ENCODE data around the gene DNASE1.

Gene DNASE1

DNA sequence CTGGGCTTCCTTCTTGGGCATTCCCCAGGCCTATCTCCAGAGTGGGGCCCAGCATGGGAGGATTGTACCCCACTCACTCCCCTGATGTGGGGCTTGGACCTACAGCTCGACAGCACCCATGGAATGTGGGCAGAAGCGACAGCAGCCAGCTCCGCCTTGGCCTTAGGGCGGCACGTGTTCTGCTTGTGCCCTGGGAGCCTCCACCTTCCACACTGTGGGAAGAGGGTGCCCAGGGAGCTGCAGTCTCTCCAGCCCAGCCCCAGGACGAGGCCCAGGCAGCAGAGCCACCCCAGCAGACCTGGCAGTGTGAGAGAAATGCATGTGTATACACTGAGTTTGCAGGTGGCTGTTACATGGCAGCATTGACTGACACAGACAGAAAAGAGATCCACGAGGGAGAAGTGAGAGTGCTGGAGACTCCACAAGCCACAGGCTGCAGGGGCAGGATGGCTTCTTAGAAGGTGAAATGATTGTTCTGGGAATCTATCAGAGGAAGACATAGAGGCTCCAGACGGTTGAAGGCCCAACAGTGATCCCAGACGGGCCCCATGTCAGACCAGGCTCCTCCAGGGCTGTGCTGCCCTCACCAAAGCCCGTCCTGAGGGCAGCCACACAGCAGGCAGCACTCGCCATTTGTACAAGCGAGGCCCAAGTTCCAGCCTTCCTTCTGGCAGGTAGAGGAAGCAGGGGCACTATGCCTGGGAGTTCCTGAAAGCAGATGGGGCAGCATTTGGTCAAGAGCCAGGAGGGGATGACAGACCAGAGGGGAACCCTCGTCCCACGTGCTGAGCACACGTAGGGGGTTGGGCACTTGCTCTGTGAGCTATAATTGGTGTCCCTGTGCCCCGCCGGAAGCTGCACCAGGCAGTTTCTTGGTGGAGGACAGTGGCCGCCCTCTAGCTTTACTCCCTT, 2.8 kb upstream of the DNASE1 start:
- TF ChIP-seq FOXM1 (IDR thresholded peaks at IDR 0.05; ENCODE audit: borderline replicate concordance, low read depth) (no peak), CEBPB (IDR thresholded peaks at IDR 0.05) (no peak), TEAD4 (IDR thresholded peaks at IDR 0.05) (no peak), YY1 (IDR thresholded peaks at IDR 0.05; ENCODE audit: low read depth) (no peak), TAF1 (IDR thresholded peaks at IDR 0.05; ENCODE audit: low read depth) (no peak), RAD21 (IDR thresholded peaks at IDR 0.05; ENCODE audit: low read depth) (no peak), ZBTB7A (IDR thresholded peaks at IDR 0.05; ENCODE audit: low read depth) (no peak), EGR1 (IDR thresholded peaks at IDR 0.05) (no peak), EP300 (IDR thresholded peaks at IDR 0.05; ENCODE audit: borderline replicate concordance) (no peak), CREB1 (IDR thresholded peaks at IDR 0.05; ENCODE audit: low read depth) (no peak)
- TF ChIP-seq, protein P1, sequence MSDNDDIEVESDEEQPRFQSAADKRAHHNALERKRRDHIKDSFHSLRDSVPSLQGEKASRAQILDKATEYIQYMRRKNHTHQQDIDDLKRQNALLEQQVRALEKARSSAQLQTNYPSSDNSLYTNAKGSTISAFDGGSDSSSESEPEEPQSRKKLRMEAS (IDR thresholded peaks at IDR 0.05), result no peak
- TF ChIP-seq, protein P2, sequence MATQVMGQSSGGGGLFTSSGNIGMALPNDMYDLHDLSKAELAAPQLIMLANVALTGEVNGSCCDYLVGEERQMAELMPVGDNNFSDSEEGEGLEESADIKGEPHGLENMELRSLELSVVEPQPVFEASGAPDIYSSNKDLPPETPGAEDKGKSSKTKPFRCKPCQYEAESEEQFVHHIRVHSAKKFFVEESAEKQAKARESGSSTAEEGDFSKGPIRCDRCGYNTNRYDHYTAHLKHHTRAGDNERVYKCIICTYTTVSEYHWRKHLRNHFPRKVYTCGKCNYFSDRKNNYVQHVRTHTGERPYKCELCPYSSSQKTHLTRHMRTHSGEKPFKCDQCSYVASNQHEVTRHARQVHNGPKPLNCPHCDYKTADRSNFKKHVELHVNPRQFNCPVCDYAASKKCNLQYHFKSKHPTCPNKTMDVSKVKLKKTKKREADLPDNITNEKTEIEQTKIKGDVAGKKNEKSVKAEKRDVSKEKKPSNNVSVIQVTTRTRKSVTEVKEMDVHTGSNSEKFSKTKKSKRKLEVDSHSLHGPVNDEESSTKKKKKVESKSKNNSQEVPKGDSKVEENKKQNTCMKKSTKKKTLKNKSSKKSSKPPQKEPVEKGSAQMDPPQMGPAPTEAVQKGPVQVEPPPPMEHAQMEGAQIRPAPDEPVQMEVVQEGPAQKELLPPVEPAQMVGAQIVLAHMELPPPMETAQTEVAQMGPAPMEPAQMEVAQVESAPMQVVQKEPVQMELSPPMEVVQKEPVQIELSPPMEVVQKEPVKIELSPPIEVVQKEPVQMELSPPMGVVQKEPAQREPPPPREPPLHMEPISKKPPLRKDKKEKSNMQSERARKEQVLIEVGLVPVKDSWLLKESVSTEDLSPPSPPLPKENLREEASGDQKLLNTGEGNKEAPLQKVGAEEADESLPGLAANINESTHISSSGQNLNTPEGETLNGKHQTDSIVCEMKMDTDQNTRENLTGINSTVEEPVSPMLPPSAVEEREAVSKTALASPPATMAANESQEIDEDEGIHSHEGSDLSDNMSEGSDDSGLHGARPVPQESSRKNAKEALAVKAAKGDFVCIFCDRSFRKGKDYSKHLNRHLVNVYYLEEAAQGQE (IDR thresholded peaks at IDR 0.05; ENCODE audit: low read depth), result no peak

GRCh38 chr16:3652373-3653195, 1.9 kb upstream of the DNASE1 start:
- TF ChIP-seq EP300 (IDR thresholded peaks at IDR 0.05; ENCODE audit: borderline replicate concordance) (no peak), NFIC (IDR thresholded peaks at IDR 0.05) (no peak), YY1 (IDR thresholded peaks at IDR 0.05; ENCODE audit: low read depth) (no peak), ZBTB7A (IDR thresholded peaks at IDR 0.05; ENCODE audit: low read depth) (no peak), TEAD4 (IDR thresholded peaks at IDR 0.05) (no peak)
- TF ChIP-seq, protein P3, sequence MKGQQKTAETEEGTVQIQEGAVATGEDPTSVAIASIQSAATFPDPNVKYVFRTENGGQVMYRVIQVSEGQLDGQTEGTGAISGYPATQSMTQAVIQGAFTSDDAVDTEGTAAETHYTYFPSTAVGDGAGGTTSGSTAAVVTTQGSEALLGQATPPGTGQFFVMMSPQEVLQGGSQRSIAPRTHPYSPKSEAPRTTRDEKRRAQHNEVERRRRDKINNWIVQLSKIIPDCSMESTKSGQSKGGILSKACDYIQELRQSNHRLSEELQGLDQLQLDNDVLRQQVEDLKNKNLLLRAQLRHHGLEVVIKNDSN (IDR thresholded peaks at IDR 0.05), result no peak

- TF ChIP-seq EGR1 (IDR thresholded peaks at IDR 0.05) (no peak), CEBPB (IDR thresholded peaks at IDR 0.05) (no peak), ZBTB7A (IDR thresholded peaks at IDR 0.05; ENCODE audit: low read depth) (no peak), YY1 (IDR thresholded peaks at IDR 0.05; ENCODE audit: low read depth) (no peak), FOXM1 (IDR thresholded peaks at IDR 0.05; ENCODE audit: borderline replicate concordance, low read depth) (no peak), NFIC (IDR thresholded peaks at IDR 0.05) (no peak), RAD21 (IDR thresholded peaks at IDR 0.05; ENCODE audit: low read depth) (no peak), TAF1 (IDR thresholded peaks at IDR 0.05; ENCODE audit: low read depth) (no peak)
- TF ChIP-seq, protein P1 (IDR thresholded peaks at IDR 0.05), result no peak
- TF ChIP-seq, protein P3 (IDR thresholded peaks at IDR 0.05), result no peak
These were observed 522 bp downstream of the DNASE1 start for GRCh38 chr16:3655030-3655395.

- TF ChIP-seq RAD21 (IDR thresholded peaks at IDR 0.05; ENCODE audit: low read depth) (no peak), TAF1 (IDR thresholded peaks at IDR 0.05; ENCODE audit: low read depth) (no peak), EGR1 (IDR thresholded peaks at IDR 0.05) (no peak), ZBTB7A (IDR thresholded peaks at IDR 0.05; ENCODE audit: low read depth) (no peak), EP300 (IDR thresholded peaks at IDR 0.05; ENCODE audit: borderline replicate concordance) (no peak), TEAD4 (IDR thresholded peaks at IDR 0.05) (no peak), YY1 (IDR thresholded peaks at IDR 0.05; ENCODE audit: low read depth) (no peak), NFIC (IDR thresholded peaks at IDR 0.05) (no peak), CEBPB (IDR thresholded peaks at IDR 0.05) (no peak), FOXM1 (IDR thresholded peaks at IDR 0.05; ENCODE audit: borderline replicate concordance, low read depth) (no peak), CREB1 (IDR thresholded peaks at IDR 0.05; ENCODE audit: low read depth) (no peak)
- TF ChIP-seq, protein P3 (IDR thresholded peaks at IDR 0.05), result no peak
- TF ChIP-seq, protein P2 (IDR thresholded peaks at IDR 0.05; ENCODE audit: low read depth), result no peak
These were observed 1.1 kb downstream of the DNASE1 start for GRCh38 chr16:3655396-3656159.
